Activated T-cell treated with anti-CD3 and anti-CD28 coated beads, Interleukin-2, amount 50 U/mL, for 4 hours (primary cell): ENCODE data around the gene TFF3. TPM values are rescaled to one million over a fixed set of nuclear protein-coding genes. Genes with fewer than 3 reads are reported as not detected.
"Not testable (repeated sequence)": the region's sequence is repeated elsewhere in the genome, so short reads cannot be mapped to it uniquely, and the experiment has no call there.

Experiments
- ATAC-seq, 2 donors: fragments of 200-7000 bp; cut with Tn5 transposase; one replicate each; pipeline ENCODE4 v1.10.0; 2021
- DNase-seq: peaks from one replicate; pipeline ENCODE4 v3.0.0-alpha.2; 2020
- H3K27me3 Mint-ChIP-seq: one replicate; pipeline ENCODE4 v1.8.0; 2021; ENCODE audit warnings: low read depth, mixed read lengths
- H3K36me3 Mint-ChIP-seq: one replicate; pipeline ENCODE4 v1.8.0; 2022; ENCODE audit warnings: mixed read lengths; ENCODE audit not compliant: insufficient read depth
- H3K4me1 Mint-ChIP-seq: one replicate; pipeline ENCODE4 v1.8.0; 2021; ENCODE audit warnings: low read depth, mixed read lengths
- H3K4me3 Mint-ChIP-seq: one replicate; pipeline ENCODE4 v1.8.0; 2021; ENCODE audit warnings: mild to moderate bottlenecking, moderate library complexity, mixed read lengths
- H3K9me3 Mint-ChIP-seq: one replicate; pipeline ENCODE4 v1.8.0; 2021; ENCODE audit warnings: mixed read lengths
- total RNA-seq, 3 donors: library from RNA; stranded (reverse); gene quantifications; one replicate each; pipeline ENCODE4 v1.2.1, GENCODE V29; 2021

Gene TFF3
- total RNA-seq, 3 donors from 2014 or later: 0.29 to 0.96 TPM; not detected in 1

DNA sequence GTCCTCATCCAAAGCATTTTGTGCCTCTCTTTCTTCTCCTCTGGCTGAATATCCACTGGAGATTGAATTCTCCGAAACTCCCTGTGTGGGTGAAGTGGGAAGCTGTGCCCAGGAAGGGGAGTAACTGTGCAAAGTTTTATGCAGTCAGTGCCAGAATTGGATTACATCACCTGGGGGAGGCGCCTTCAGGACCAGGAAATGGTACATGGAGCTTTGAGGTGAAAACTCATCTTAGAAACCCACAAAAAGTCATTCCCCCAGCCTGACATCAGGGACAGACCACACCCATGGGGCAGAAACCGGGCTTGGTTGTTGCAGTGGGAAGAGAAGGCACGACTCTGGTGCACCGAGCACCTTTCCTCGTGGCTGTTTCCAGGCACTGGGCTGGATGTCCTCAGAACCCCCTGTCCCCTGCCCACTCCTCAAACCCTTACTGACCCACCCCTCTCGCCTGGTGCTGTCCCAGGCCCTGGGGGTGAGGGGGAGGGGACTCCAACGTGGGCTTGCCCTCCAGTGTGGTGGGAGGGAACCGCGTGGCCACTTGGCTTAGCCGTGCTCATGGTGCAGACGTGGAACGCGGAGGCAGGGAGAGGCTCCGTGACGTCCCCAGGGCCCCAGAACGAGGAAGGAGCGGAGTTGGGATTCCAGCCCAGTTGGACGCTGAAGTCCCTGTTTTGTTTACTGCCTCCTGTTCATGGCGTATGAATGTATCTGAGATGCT is 15.7 kb downstream of the TFF3 start:
- peaks cover 10% of the 10 kb centered on the region for H3K36me3 Mint-ChIP-seq
- no peaks in the 10 kb centered on the region for H3K27me3 Mint-ChIP-seq
- no peak for DNase-seq
- H3K9me3 Mint-ChIP-seq: no peaks in the 10 kb centered on the region
- H3K4me3 Mint-ChIP-seq: no peak overlapping the region
- peak in 1 of 2 donors; percentile 77 for ATAC-seq
- peaks cover 4% of the 10 kb centered on the region for H3K4me1 Mint-ChIP-seq

DNA sequence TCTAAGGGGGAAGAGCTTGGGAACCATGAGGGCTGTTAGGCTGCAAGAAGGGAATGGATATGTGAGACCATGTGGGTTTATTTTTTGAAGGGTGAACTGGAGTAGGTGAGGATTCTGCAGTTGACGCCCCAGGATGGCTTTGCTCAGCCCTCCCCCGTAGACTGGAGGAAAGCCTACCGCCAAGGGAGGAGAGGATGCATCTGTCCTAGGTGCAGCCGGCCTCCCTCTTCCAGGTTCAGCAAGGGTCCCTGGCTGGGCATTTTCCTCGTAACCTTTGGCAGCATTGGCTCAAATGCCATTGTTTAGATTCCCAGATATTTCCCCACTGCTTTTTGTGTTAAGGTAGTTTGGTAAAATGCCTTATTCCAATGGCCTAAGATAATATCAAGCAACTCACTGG is 16.6 kb downstream of the TFF3 start:
- peaks cover 10% of the 10 kb centered on the region for H3K36me3 Mint-ChIP-seq
- H3K4me1 Mint-ChIP-seq: peaks cover 4% of the 10 kb centered on the region
- no peak for ATAC-seq
- no peaks in the 10 kb centered on the region for H3K27me3 Mint-ChIP-seq
- no peaks in the 10 kb centered on the region for H3K9me3 Mint-ChIP-seq
- H3K4me3 Mint-ChIP-seq: no peak overlapping the region
- DNase-seq: no peak

DNA sequence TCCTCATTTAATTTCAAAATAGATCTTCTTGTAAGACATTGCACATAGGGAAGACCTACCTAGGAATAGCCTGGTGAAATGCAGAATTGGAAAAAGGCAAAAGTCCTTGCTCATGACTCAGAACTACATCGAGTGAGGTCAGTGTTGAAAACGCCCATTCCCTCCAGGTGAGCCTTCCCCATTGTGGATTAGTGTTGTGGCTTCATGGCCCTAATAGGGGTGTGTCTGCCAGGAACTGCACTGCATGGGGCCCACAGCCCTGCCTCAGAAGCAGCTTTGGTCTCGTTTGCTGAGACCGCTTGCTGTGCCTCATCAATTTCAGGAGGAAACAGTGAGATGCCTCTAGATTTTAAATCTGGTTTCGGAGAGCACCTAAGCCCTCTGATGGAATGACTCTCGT is 17.0 kb downstream of the TFF3 start:
- peaks cover 10% of the 10 kb centered on the region for H3K36me3 Mint-ChIP-seq
- no peak for DNase-seq

DNA sequence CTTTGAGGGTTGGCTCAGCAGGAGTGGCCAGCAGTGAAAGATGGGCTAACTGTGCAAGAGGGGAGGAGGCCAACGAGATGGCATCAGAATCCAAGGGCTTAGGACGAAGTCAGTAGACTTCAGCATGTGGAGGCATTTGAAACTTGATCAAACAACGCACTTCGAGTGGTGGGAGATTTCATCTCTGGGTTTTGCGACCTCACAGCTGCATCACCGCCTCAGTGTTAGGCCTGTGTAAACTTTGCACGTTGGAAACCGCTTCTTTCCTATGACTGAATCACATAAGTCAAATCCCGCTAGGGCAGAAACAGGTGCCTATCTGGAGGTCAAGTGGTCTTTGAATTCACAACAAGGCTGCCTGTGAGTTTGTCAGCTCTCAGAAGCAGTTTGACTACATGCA is 17.8 kb downstream of the TFF3 start:
- no peaks in the 10 kb centered on the region for H3K9me3 Mint-ChIP-seq
- no peak for DNase-seq
- no peak overlapping the region for H3K4me3 Mint-ChIP-seq
- ATAC-seq: no peak
- H3K36me3 Mint-ChIP-seq: peaks cover 10% of the 10 kb centered on the region
- H3K27me3 Mint-ChIP-seq: no peaks in the 10 kb centered on the region
- peaks cover 4% of the 10 kb centered on the region for H3K4me1 Mint-ChIP-seq

More for the DNA sequence above, 17.0 kb downstream of the TFF3 start:
- ATAC-seq: no peak
- no peaks in the 10 kb centered on the region for H3K27me3 Mint-ChIP-seq
- H3K9me3 Mint-ChIP-seq: no peaks in the 10 kb centered on the region
- H3K4me1 Mint-ChIP-seq: peaks cover 4% of the 10 kb centered on the region
- no peak overlapping the region for H3K4me3 Mint-ChIP-seq

DNA sequence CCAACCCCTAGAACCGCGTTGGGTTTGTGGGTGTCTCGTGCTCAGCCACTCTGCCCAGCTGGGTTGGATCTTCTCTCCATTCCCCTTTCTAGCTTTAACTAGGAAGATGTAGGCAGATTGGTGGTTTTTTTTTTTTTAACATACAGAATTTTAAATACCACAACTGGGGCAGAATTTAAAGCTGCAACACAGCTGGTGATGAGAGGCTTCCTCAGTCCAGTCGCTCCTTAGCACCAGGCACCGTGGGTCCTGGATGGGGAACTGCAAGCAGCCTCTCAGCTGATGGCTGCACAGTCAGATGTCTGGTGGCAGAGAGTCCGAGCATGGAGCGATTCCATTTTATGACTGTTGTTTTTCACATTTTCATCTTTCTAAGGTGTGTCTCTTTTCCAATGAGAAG is 18.7 kb downstream of the TFF3 start:
- H3K4me3 Mint-ChIP-seq: no peak overlapping the region

DNA sequence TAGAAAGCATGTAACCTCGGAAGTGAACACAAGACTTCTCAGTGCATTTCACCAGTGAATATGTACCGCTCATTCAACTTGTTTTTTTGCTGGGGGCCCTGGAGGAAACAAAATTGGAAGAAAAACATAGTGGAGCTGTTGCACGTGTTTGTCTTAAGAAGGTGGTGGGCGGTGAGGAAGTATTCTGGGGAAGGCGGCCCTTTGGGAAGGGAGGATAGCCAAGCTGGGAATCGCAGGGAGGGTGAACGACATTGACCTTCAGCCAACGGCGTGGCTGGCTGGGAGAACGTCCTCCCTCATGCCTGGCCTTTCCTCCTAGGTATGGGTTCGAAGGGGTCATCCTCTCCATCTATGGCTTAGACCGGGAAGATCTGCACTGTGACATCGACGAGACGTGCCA is 19.4 kb downstream of the TFF3 start:
- ATAC-seq (no peak), DNase-seq (no peak)
- H3K9me3 Mint-ChIP-seq: no peaks in the 10 kb centered on the region
- no peak overlapping the region for H3K4me3 Mint-ChIP-seq
- H3K27me3 Mint-ChIP-seq: no peaks in the 10 kb centered on the region
- peaks cover 14% of the 10 kb centered on the region for H3K36me3 Mint-ChIP-seq
- peaks cover 4% of the 10 kb centered on the region for H3K4me1 Mint-ChIP-seq

More for the DNA sequence above, 18.7 kb downstream of the TFF3 start:
- Mint-ChIP-seq H3K9me3 (no peaks in the 10 kb centered on the region), H3K36me3 (peaks cover 10% of the 10 kb centered on the region), H3K27me3 (no peaks in the 10 kb centered on the region), H3K4me1 (peaks cover 4% of the 10 kb centered on the region)
- DNase-seq (no peak), ATAC-seq (no peak)

DNA sequence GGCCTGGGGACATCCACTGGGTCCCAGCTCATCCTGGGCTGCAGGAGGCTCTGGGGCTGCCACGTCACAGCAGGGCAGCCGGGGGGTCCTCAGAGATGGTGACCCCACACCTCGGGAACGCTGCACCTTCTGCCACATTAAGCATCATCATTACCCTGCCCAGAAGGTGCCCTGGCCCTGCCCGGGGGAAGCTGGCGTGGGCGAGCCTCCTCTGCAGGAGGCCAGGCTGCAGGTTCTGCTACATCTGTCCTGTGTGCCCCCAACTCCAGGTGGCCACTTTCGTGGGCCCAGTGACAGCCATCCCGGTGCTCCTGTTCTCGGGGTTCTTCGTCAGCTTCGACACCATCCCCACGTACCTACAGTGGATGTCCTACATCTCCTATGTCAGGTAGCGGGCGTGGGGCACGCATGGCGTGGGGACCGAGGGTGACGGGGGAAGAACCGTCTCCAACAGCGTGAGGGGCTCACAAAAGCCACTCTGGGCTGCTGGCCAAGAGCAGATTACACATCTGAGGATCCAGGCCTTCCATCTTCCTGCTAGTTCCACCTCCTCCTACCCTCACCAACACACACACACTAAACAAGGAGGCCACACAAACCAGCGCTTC is 20.8 kb downstream of the TFF3 start:
- no peak for DNase-seq
- Mint-ChIP-seq H3K4me3 (no peak overlapping the region), H3K4me1 (no peaks in the 10 kb centered on the region), H3K27me3 (no peaks in the 10 kb centered on the region), H3K36me3 (peaks cover 14% of the 10 kb centered on the region), H3K9me3 (no peaks in the 10 kb centered on the region)
- ATAC-seq: no peak

DNA sequence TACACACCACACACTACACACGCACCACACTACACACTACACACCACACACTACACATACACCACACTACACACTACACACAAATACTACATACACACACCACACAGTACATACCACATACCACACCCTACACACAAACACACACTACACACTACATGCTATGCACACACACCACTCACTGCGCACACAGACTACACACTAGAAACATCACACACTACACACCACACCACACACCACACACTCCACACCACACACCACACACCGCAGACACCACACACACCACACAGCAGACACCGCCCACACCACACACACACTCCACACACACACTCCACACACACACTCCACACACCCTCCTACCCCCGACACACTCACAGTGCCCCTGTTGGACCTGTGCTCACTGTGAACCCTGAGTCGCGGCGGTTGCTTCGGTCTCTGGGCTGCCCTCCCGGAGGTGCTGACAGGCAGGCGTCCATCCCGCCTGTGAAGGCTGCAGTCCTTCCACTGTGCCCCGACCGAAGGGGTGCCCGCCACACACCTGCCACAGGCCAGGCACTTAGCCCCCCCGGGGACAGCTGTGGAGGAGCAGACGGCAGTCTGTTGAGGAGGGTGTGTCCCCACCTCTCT is 21.4 kb downstream of the TFF3 start:
- ATAC-seq: no peak
- Mint-ChIP-seq H3K36me3 (peaks cover 20% of the 10 kb centered on the region), H3K4me1 (no peaks in the 10 kb centered on the region)

DNA sequence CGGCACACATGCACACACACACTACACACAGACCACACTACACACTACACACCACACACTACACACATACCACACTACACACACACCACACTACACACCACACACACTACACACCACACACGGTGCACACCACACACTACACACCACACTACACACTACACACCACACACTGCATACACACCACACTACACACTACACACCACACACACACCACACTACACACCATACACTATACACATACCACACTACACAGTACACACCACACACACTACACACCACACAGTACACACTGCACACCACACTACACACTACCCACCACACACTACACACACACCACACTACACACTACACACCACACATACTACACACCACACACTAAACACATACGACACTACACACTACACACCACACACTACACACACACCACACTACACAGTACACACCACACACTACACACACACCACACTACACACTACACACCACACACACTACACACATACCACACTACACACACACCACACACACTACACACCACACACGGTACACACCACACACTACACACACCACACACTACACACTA is 22.6 kb downstream of the TFF3 start:
- not testable (repeated sequence) for ATAC-seq, DNase-seq, H3K27me3 Mint-ChIP-seq, H3K4me1 Mint-ChIP-seq, H3K4me3 Mint-ChIP-seq, H3K9me3 Mint-ChIP-seq
- peaks cover 26% of the 10 kb centered on the region for H3K36me3 Mint-ChIP-seq

More for the DNA sequence above, 21.4 kb downstream of the TFF3 start:
- no peak for DNase-seq
- Mint-ChIP-seq H3K9me3 (no peaks in the 10 kb centered on the region), H3K4me3 (no peak overlapping the region), H3K27me3 (no peaks in the 10 kb centered on the region)

DNA sequence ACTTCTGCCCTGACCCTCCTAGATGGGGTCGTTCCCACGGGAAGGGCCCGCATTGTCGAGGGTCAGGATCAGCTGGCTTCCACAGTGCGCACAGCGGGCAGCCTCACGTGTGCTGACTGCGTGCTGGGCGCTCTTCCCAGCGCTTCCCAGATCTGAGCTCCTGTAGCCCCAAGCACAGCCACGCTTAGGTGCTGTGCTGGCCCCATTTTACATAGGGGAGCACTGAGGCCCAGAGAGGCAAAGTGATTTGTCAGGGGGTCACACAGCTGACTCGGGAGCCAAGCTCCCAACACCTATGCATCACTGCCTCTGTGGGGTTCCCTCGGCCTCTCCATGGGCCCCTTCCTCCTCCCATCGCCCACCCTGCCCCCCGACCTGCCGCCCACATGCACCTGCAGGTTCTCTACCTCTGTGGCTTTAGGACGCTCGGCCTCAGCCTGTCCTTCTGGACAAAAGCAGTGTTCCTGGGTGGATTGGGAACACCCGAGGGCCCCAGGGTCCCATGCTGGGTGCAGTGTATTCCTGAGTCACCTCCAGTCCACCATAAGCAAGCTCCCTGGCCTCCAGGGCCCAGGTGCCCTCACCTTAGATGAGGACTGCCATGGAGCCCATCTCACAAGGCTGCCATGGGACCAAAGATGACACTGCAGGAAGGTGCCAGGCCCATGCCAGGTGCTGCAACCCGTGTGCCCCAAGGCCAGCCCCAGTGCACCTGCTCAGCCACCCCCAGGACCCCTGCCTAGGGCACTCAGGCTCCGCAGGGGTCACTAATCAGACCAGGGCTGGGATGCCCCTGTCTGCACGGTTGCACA is 23.3 kb downstream of the TFF3 start:
- H3K27me3 Mint-ChIP-seq: no peaks in the 10 kb centered on the region
- H3K4me3 Mint-ChIP-seq: no peak overlapping the region
- ATAC-seq: no peak
- no peaks in the 10 kb centered on the region for H3K9me3 Mint-ChIP-seq
- peaks cover 27% of the 10 kb centered on the region for H3K36me3 Mint-ChIP-seq
- no peak for DNase-seq
- H3K4me1 Mint-ChIP-seq: no peaks in the 10 kb centered on the region

DNA sequence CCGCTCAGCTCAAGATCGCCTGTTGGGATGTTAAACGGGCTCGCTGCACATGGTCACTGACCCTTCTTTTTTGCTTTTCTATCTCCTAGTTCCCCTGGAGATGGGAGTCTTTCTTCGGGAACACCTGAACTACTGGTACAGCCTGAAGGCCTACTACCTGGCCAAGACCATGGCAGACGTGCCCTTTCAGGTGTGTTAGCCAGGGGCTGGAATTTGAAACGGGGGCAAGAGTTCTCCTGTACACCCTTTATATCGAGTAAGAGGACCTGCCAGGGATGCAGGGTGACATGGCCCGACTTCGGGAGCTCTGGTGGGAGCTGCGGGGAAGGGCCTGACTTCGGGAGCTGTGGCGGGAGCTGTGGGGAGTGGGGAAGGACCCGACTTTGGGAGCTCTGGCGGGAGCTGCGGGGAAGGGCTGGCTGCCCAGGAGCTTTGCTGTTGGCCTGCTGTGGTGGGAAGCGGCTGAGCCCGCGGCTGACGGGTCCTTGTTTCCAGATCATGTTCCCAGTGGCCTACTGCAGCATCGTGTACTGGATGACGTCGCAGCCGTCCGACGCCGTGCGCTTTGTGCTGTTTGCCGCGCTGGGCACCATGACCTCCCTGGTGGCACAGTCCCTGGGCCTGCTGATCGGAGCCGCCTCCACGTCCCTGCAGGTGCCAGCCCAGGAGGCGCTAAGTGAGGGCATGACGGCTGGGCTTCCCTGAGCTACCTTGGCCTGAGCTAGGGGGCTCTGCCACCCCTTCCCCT is 24.0 kb downstream of the TFF3 start:
- DNase-seq: no peak
- no peaks in the 10 kb centered on the region for H3K9me3 Mint-ChIP-seq
- H3K4me3 Mint-ChIP-seq: no peak overlapping the region
- ATAC-seq: no peak
- no peaks in the 10 kb centered on the region for H3K27me3 Mint-ChIP-seq
- peaks cover 35% of the 10 kb centered on the region for H3K36me3 Mint-ChIP-seq
- H3K4me1 Mint-ChIP-seq: no peaks in the 10 kb centered on the region

DNA sequence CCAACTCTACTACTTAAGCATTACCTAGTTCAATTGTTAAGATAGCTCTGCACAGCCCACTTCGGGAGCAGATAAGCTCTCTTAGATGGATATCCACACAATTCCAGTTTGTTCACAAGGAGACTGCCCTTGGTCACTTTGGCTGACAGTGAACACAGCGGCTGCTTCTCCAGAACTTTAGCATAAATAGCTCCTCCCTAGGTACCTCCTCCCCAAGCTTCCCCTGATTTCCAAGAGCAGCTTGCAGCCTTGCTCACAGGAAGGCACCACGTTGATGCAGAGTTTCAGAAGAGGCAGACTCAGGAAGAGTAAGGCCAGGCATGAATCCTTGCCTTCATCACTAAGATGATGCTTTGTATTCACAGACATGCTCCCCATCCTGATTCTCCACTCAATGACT is 24.7 kb downstream of the TFF3 start:
- DNase-seq (no peak), ATAC-seq (no peak)
- Mint-ChIP-seq H3K36me3 (peaks cover 33% of the 10 kb centered on the region), H3K9me3 (no peaks in the 10 kb centered on the region), H3K27me3 (no peaks in the 10 kb centered on the region), H3K4me1 (no peaks in the 10 kb centered on the region), H3K4me3 (no peak overlapping the region)

DNA sequence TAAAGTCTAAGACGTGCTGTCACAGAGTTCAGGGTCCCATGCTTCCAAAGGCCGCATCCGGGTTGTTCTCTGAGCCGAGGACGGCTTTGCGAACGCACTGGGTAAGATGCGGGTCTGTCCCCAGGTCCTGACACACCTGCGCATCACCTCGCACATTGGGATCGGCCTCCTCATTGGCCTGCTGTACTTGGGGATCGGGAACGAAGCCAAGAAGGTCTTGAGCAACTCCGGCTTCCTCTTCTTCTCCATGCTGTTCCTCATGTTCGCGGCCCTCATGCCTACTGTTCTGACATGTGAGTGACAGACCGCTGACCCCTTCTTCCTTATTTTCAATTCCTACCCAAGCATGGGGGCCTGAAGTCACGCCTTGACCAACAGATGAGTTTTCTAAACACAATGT is 25.3 kb downstream of the TFF3 start:
- no peak for DNase-seq
- no peak for ATAC-seq
- Mint-ChIP-seq H3K4me3 (no peak overlapping the region), H3K27me3 (no peaks in the 10 kb centered on the region), H3K4me1 (no peaks in the 10 kb centered on the region), H3K9me3 (no peaks in the 10 kb centered on the region), H3K36me3 (peaks cover 30% of the 10 kb centered on the region)
